ENCODE measurements around the gene STAT6.
"Not testable (repeated sequence)": the region's sequence is repeated elsewhere in the genome, so short reads cannot be mapped to it uniquely, and the experiment has no call there.

The STAT6 gene

GRCh38 chr12:57124261-57124877 lies 13.2 kb upstream of the STAT6 start:
- DNase-seq = peak; percentile 77

GRCh38 chr12:57123813-57124212 lies 12.7 kb upstream of the STAT6 start:
- no peak for DNase-seq

- DNase-seq = not testable (repeated sequence)
Observed at GRCh38 chr12:57120718-57121117, 9.6 kb upstream of the STAT6 start.

- no peak for DNase-seq
Observed at GRCh38 chr12:57119294-57120085, 8.3 kb upstream of the STAT6 start.

GRCh38 chr12:57118711-57119271 lies 7.6 kb upstream of the STAT6 start:
- no peak for DNase-seq

- DNase-seq = no peak
Observed at GRCh38 chr12:57116580-57117281, 5.6 kb upstream of the STAT6 start.

- no peak for DNase-seq
Observed at GRCh38 chr12:57112492-57113294, 1.5 kb upstream of the STAT6 start.

- DNase-seq = peak; percentile 77
Observed at GRCh38 chr12:57110104-57111030, 795 bp downstream of the STAT6 start.

- DNase-seq = no peak
Observed at GRCh38 chr12:57109207-57110103, 1.7 kb downstream of the STAT6 start.

GRCh38 chr12:57107456-57108155 lies 3.6 kb downstream of the STAT6 start:
- DNase-seq = no peak

GRCh38 chr12:57106021-57106708 lies 5.0 kb downstream of the STAT6 start:
- DNase-seq = no peak

GRCh38 chr12:57105011-57105753 lies 6.0 kb downstream of the STAT6 start:
- no peak for DNase-seq

GRCh38 chr12:57104292-57104910 lies 6.8 kb downstream of the STAT6 start:
- no peak for DNase-seq

GRCh38 chr12:57103856-57104255 lies 7.3 kb downstream of the STAT6 start:
- no peak for DNase-seq

GRCh38 chr12:57101892-57102695 lies 9.1 kb downstream of the STAT6 start:
- DNase-seq = no peak

- no peak for DNase-seq
Observed at GRCh38 chr12:57099766-57100165, 11.4 kb downstream of the STAT6 start.

All from activated CD8-positive, alpha-beta memory T cell treated with anti-CD3 and anti-CD28 coated beads, Interleukin-2, amount 50 U/mL, for 4 hours (primary cell).